HEK293 (cell line): ENCODE results near the gene UST.
A peak's percentile ranks its signal among the peaks of the same experiment; 100 is the strongest.

Source experiments
- CTCF ChIA-PET: fragments of 350-600 bp; formaldehyde crosslinking; extraction: SDS; loops from one replicate; lab custom pipeline; 2021; ENCODE audit warnings: antibody characterized with exemption; lab: Yijun Ruan, JAX
- POLR2A ChIA-PET: fragments of 300-600 bp; formaldehyde crosslinking; extraction: SDS; loops from one replicate; lab custom pipeline; 2020; ENCODE audit warnings: antibody characterized with exemption, inconsistent platforms; lab: Yijun Ruan, JAX
- H3K27ac ChIP-seq: fragments of 200-500 bp; sonication (Bioruptor generic); 2 replicates; pipeline ENCODE4 v1.5.1; 2014; ENCODE audit warnings: low read depth, low read length, control low read depth, inconsistent platforms; ENCODE audit errors: extremely low read depth
- H3K36me3 ChIP-seq, 2 experiments: fragments of 200-500 bp in 1 of 2; sonication (Bioruptor generic) in 1 of 2; 1 replicate in 1 of 2; 2 replicates in 1 of 2; pipeline ENCODE4 v1.5.1; 2014 to 2017; ENCODE audit warnings: inconsistent platforms in 2 of 2, low read length in 2 of 2; ENCODE audit not compliant: control insufficient read depth in 2 of 2, insufficient read depth in 1 of 2
- H3K4me1 ChIP-seq: fragments of 200-500 bp; sonication (Bioruptor generic); 2 replicates; pipeline ENCODE4 v1.5.1; 2014; ENCODE audit warnings: mild to moderate bottlenecking, low read length, inconsistent platforms; ENCODE audit not compliant: control insufficient read depth, insufficient read depth
- H3K4me3 ChIP-seq: 2 replicates; pipeline ENCODE4 v1.5.1; 2011; ENCODE audit warnings: low read depth, mild to moderate bottlenecking, control low read depth, low read length, moderate library complexity
- H3K9me3 ChIP-seq: fragments of 200-500 bp; sonication (Bioruptor generic); 2 replicates; pipeline ENCODE4 v1.5.1; 2014; ENCODE audit warnings: low read depth, low read length, inconsistent platforms; ENCODE audit not compliant: control insufficient read depth, insufficient read depth
- FEZF1 ChIP-seq: fragments of 450-650 bp; formaldehyde crosslinking; IDR thresholded peaks from 2 replicates; pipeline ENCODE4 v1.5.1; 2016; ENCODE audit warnings: missing biosample characterization, missing genetic modification characterization
- KLF10 ChIP-seq: fragments of 450-650 bp; IDR thresholded peaks from 2 replicates; pipeline ENCODE4 v1.5.1; 2018; ENCODE audit warnings: missing biosample characterization, mild to moderate bottlenecking, missing genetic modification characterization
- KLF17 ChIP-seq: fragments of 450-650 bp; formaldehyde crosslinking; IDR thresholded peaks from 2 replicates; pipeline ENCODE4 v1.5.1; 2016; ENCODE audit warnings: missing biosample characterization, missing genetic modification characterization
- PRDM10 ChIP-seq: fragments of 450-650 bp; formaldehyde crosslinking; IDR thresholded peaks from 2 replicates; pipeline ENCODE4 v1.5.1; 2016; ENCODE audit warnings: missing biosample characterization, missing genetic modification characterization
- PRDM4 ChIP-seq: fragments of 450-650 bp; formaldehyde crosslinking; IDR thresholded peaks from 2 replicates; pipeline ENCODE4 v1.5.1; 2017; ENCODE audit warnings: missing biosample characterization, missing genetic modification characterization
- REPIN1 ChIP-seq: fragments of 450-650 bp; formaldehyde crosslinking; IDR thresholded peaks from 2 replicates; pipeline ENCODE4 v1.5.1; 2017; ENCODE audit warnings: missing biosample characterization, missing genetic modification characterization, low read depth
- TSHZ1 ChIP-seq: fragments of 450-650 bp; formaldehyde crosslinking; IDR thresholded peaks from 2 replicates; pipeline ENCODE4 v1.5.1; 2016; ENCODE audit warnings: missing biosample characterization, missing genetic modification characterization, borderline replicate concordance
- WT1 ChIP-seq: fragments of 450-650 bp; formaldehyde crosslinking; IDR thresholded peaks from 2 replicates; pipeline ENCODE4 v1.5.1; 2016; ENCODE audit warnings: missing biosample characterization, missing genetic modification characterization
- YY1 ChIP-seq: fragments of 450-650 bp; formaldehyde crosslinking; IDR thresholded peaks from 2 replicates; pipeline ENCODE4 v1.5.1; 2018; ENCODE audit warnings: missing biosample characterization, missing genetic modification characterization
- ZBTB17 ChIP-seq: fragments of 450-650 bp; formaldehyde crosslinking; IDR thresholded peaks from 2 replicates; pipeline ENCODE4 v1.5.1; 2016; ENCODE audit warnings: missing biosample characterization, missing genetic modification characterization
- ZNF114 ChIP-seq: fragments of 450-650 bp; formaldehyde crosslinking; IDR thresholded peaks from 2 replicates; pipeline ENCODE4 v1.5.0; 2017; ENCODE audit warnings: missing biosample characterization, missing genetic modification characterization
- ZNF239 ChIP-seq: fragments of 450-650 bp; formaldehyde crosslinking; IDR thresholded peaks from 2 replicates; pipeline ENCODE4 v1.5.1; 2016; ENCODE audit warnings: missing biosample characterization, missing genetic modification characterization
- ZNF335 ChIP-seq: fragments of 450-650 bp; formaldehyde crosslinking; conservative IDR thresholded peaks from 2 replicates; pipeline ENCODE4 v1.5.1; 2016; ENCODE audit warnings: missing biosample characterization, missing genetic modification characterization
- ZNF366 ChIP-seq: fragments of 450-650 bp; formaldehyde crosslinking; conservative IDR thresholded peaks from 2 replicates; pipeline ENCODE4 v1.5.1; 2016; ENCODE audit warnings: missing biosample characterization, missing genetic modification characterization
- ZNF549 ChIP-seq: fragments of 450-650 bp; IDR thresholded peaks from 2 replicates; pipeline ENCODE4 v1.5.1; 2018; ENCODE audit warnings: missing biosample characterization, missing genetic modification characterization, mild to moderate bottlenecking, inconsistent platforms, moderate library complexity
- ZNF560 ChIP-seq: fragments of 450-650 bp; formaldehyde crosslinking; IDR thresholded peaks from 2 replicates; pipeline ENCODE4 v1.5.1; 2017; ENCODE audit warnings: missing biosample characterization, missing genetic modification characterization, borderline replicate concordance
- TF ChIP-seq, protein P1 (sequence below): fragments of 450-650 bp; formaldehyde crosslinking; IDR thresholded peaks from 2 replicates; pipeline ENCODE4 v1.5.1; 2017; ENCODE audit warnings: missing biosample characterization, missing genetic modification characterization
- TF ChIP-seq, protein P2 (sequence below): fragments of 450-650 bp; formaldehyde crosslinking; IDR thresholded peaks from 2 replicates; pipeline ENCODE4 v1.5.1; 2016; ENCODE audit warnings: missing biosample characterization, missing genetic modification characterization
- TF ChIP-seq, protein P3 (sequence below): fragments of 450-650 bp; formaldehyde crosslinking; IDR thresholded peaks from 2 replicates; pipeline ENCODE4 v1.5.1; 2016; ENCODE audit warnings: missing biosample characterization, missing genetic modification characterization

UST gene

DNA sequence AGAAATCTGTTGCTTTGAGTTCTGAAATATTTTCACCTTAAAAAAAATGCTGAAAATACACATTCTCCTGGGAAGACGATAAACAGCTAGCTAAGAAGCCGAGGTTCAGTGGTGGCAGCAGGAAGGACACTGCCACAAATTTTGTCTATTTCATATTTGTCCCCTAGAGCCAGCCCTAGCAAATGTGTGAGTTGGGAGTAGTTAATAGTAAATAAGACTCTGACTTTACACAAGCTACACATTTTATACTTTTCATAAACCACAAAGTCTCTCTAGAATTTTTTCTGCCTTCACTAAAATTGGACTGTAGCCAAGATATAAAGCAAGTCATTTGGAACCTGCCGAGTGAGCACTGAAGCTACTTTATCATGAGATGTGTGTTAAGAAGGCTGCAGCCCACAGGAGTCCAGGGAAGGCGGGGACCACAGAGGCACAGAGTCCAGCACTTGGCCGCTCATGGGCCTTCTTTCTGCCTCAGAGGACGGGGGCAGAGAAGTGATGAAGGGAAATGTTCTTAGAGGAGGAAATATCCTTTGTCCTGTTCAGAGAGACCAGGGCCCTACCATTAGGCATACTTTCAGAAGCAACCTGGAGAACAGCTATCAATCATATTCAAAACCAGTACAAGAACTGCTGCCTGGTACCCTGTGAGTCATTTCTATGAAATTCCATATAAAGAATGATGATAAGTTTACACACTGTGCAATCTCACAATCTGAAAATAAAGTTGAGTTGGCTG lies 329.0 kb downstream of the UST start (continued):
- TF ChIP-seq ZNF549 (no peak), ZNF239 (tag by site-specific recombination) (no peak), ZBTB17 (tag by site-specific recombination) (peak; percentile 62; the same call in 1 of the 2 replicates), KLF17 (tag by site-specific recombination) (no peak), ZNF335 (no peak), REPIN1 (no peak), ZNF366 (tag by site-specific recombination) (0 out of 2 replicates have a peak, but pooled peaks have one; percentile 27), PRDM4 (tag by site-specific recombination) (no peak)
- TF ChIP-seq, protein P1, sequence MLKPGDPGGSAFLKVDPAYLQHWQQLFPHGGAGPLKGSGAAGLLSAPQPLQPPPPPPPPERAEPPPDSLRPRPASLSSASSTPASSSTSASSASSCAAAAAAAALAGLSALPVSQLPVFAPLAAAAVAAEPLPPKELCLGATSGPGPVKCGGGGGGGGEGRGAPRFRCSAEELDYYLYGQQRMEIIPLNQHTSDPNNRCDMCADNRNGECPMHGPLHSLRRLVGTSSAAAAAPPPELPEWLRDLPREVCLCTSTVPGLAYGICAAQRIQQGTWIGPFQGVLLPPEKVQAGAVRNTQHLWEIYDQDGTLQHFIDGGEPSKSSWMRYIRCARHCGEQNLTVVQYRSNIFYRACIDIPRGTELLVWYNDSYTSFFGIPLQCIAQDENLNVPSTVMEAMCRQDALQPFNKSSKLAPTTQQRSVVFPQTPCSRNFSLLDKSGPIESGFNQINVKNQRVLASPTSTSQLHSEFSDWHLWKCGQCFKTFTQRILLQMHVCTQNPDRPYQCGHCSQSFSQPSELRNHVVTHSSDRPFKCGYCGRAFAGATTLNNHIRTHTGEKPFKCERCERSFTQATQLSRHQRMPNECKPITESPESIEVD: peak; percentile 66
- TF ChIP-seq, protein P2, sequence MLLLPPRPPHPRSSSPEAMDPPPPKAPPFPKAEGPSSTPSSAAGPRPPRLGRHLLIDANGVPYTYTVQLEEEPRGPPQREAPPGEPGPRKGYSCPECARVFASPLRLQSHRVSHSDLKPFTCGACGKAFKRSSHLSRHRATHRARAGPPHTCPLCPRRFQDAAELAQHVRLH (tag by site-specific recombination): no peak
- TF ChIP-seq, protein P3, sequence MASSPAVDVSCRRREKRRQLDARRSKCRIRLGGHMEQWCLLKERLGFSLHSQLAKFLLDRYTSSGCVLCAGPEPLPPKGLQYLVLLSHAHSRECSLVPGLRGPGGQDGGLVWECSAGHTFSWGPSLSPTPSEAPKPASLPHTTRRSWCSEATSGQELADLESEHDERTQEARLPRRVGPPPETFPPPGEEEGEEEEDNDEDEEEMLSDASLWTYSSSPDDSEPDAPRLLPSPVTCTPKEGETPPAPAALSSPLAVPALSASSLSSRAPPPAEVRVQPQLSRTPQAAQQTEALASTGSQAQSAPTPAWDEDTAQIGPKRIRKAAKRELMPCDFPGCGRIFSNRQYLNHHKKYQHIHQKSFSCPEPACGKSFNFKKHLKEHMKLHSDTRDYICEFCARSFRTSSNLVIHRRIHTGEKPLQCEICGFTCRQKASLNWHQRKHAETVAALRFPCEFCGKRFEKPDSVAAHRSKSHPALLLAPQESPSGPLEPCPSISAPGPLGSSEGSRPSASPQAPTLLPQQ (tag by site-specific recombination): peak; percentile 50

DNA sequence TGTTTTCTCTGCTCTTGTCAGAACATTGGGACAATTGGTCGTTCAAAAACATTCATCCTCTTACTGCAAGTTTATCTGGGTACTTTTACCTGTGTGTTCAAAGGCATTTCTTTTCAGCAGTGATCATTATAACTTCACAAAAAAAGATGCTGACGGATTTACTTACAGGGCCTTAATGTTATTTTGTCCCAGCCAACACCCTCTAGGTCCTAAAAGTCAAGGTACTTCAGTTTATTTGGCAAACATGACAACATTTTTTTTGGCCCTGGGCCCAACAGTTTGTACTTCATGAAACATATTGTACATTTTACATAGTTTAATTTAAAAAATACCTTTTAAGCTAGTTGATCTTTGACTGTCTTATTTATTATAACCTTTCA lies 329.5 kb downstream of the UST start:
- Histone ChIP-seq H3K36me3 (peaks cover 0 to 3% of the 10 kb centered on the region in 2 experiments; a peak in 1 of 3 replicates), H3K4me3 (no peak overlapping the region), H3K4me1 (peaks cover 32% of the 10 kb centered on the region), H3K9me3 (no peaks in the 10 kb centered on the region), H3K27ac (peak overlapping the region; percentile 28)
- ChIA-PET CTCF (interaction anchor here (0.7 to 5.2 kb wide), 11 partner anchors 10 to 498 kb away, joined by 3 to 34 read pairs (median 6); no protein-coding TSS in a partner anchor), POLR2A (interaction anchor here (0.5 kb wide), 1 partner anchor 9 kb away, joined by 3 read pairs; no protein-coding TSS in a partner anchor)
- no peak for TF ChIP-seq TSHZ1 (tag by site-specific recombination)
- TF ChIP-seq WT1 (tag by site-specific recombination): peak; percentile 9; the same call in 1 of the 2 replicates
- no peak for TF ChIP-seq ZNF560
- TF ChIP-seq KLF10: peak; percentile 59; the same call in 1 of the 2 replicates
- TF ChIP-seq YY1 (tag by site-specific recombination): no peak
- no peak for TF ChIP-seq ZNF114 (tag by site-specific recombination)
- TF ChIP-seq FEZF1 (tag by site-specific recombination): peak; percentile 30; the same call in 1 of the 2 replicates
- TF ChIP-seq PRDM10 (tag by site-specific recombination): 0 out of 2 replicates have a peak, but pooled peaks have one; percentile 1
